NT2/D1 (cell line): ENCODE results near the gene KCND3.
A peak's percentile ranks its signal among the peaks of the same experiment; 100 is the strongest.

Source experiments
- DNase-seq: peaks from one replicate; pipeline ENCODE4 v3.0.0-alpha.2; 2011; ENCODE audit warnings: low read depth, low spot score
- H3K27me3 ChIP-seq: 2 replicates; pipeline ENCODE4 v1.6.0; 2011; ENCODE audit warnings: mild to moderate bottlenecking; ENCODE audit not compliant: insufficient read length, insufficient read depth
- H3K36me3 ChIP-seq: 2 replicates; pipeline ENCODE4 v1.6.1; 2011; ENCODE audit warnings: mild to moderate bottlenecking, low read length, mixed read lengths; ENCODE audit not compliant: insufficient read depth, insufficient read length
- H3K4me1 ChIP-seq: 2 replicates; pipeline ENCODE4 v1.5.1; 2011; ENCODE audit not compliant: insufficient read depth, insufficient read length
- H3K4me3 ChIP-seq: 2 replicates; pipeline ENCODE4 v1.5.1; 2011; ENCODE audit warnings: low read depth; ENCODE audit not compliant: insufficient read length
- H3K9ac ChIP-seq: 2 replicates; pipeline ENCODE4 v1.6.0; 2011; ENCODE audit warnings: low read depth; ENCODE audit not compliant: insufficient read length
- H3K9me3 ChIP-seq: 2 replicates; pipeline ENCODE4 v1.5.1; 2011; ENCODE audit warnings: mild to moderate bottlenecking, low read length; ENCODE audit not compliant: insufficient read depth
- SUZ12 ChIP-seq: IDR thresholded peaks from 2 replicates; pipeline ENCODE4 v1.6.1; 2011; ENCODE audit not compliant: insufficient read length, insufficient read depth; ENCODE audit errors: extremely low read depth
- YY1 ChIP-seq: IDR thresholded peaks from 2 replicates; pipeline ENCODE4 v1.6.1; 2011; ENCODE audit not compliant: insufficient read length, insufficient read depth
- ZNF274 ChIP-seq: IDR thresholded peaks from 2 replicates; pipeline ENCODE4 v1.6.1; 2011; ENCODE audit warnings: mild to moderate bottlenecking, low read depth, low read length

The KCND3 gene

GRCh38 chr1:111948209-111949171, 41.0 kb downstream of the KCND3 start:
- no peak overlapping the region for H3K9ac ChIP-seq
- H3K4me3 ChIP-seq: no peak overlapping the region
- no peaks in the 10 kb centered on the region for H3K36me3 ChIP-seq
- peaks cover 3% of the 10 kb centered on the region for H3K4me1 ChIP-seq
- no peaks in the 10 kb centered on the region for H3K27me3 ChIP-seq
- no peak for DNase-seq
- peaks cover 5% of the 10 kb centered on the region; the same call in 1 of the 2 replicates for H3K9me3 ChIP-seq
- TF ChIP-seq ZNF274: no peak
- TF ChIP-seq SUZ12: no peak
- TF ChIP-seq YY1: no peak

DNA sequence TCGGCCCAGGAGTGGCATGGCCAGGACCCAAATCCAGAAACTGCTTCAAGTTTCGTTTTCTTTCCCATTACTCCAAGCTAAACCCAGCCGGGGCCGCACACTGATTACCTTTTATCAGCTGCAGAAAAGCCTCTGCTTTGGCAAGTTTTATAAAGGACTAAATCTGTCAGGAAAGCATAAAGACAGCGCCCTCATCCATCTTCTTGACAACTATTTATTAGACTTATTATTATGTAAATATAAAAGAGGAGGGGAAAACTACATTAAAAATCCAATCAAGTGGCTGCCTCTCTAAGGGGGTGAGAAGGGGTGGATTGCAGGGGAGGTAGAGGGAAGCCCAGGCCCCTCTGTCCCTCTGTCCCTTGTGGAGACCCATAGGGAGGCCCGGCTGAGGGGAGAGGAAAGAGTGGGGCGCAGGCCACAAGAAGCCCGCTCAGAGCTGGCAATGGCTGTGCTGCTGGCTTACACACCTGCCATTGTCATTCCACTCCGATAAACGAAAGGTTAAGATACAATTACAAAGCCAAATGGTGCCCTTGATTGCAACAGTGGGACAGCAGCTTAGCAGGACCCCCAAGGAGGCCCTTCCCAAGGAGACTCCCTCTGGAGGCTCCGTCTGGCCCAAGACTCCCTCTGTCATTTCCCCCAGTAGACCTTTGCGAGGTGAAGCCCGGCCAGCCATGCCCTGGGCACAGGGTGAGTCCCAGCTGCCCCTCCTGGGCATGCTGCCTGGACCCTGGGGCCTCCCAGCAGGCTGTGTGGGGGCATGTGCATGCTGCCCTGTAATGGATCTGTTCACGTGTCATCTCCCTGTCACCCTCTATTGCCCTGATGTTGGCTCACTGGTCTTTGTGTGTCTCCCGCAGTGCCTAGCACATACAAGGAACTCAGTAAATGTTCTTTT, 45.4 kb downstream of the KCND3 start:
- H3K4me1 ChIP-seq: no peaks in the 10 kb centered on the region
- TF ChIP-seq YY1: no peak
- no peak for TF ChIP-seq ZNF274
- no peak for TF ChIP-seq SUZ12
- peaks cover 4% of the 10 kb centered on the region; the same call in 1 of the 2 replicates for H3K9me3 ChIP-seq
- no peak overlapping the region for H3K4me3 ChIP-seq
- DNase-seq: no peak
- no peak overlapping the region for H3K9ac ChIP-seq
- H3K27me3 ChIP-seq: no peaks in the 10 kb centered on the region
- no peaks in the 10 kb centered on the region for H3K36me3 ChIP-seq

GRCh38 chr1:111943066-111943465, 46.4 kb downstream of the KCND3 start:
- H3K36me3 ChIP-seq: no peaks in the 10 kb centered on the region
- H3K4me3 ChIP-seq: no peak overlapping the region
- H3K4me1 ChIP-seq: peaks cover 4% of the 10 kb centered on the region
- no peak for TF ChIP-seq YY1
- no peak for TF ChIP-seq ZNF274
- no peak for TF ChIP-seq SUZ12
- no peaks in the 10 kb centered on the region for H3K27me3 ChIP-seq
- no peaks in the 10 kb centered on the region for H3K9me3 ChIP-seq
- no peak for DNase-seq
- no peak overlapping the region for H3K9ac ChIP-seq

DNA sequence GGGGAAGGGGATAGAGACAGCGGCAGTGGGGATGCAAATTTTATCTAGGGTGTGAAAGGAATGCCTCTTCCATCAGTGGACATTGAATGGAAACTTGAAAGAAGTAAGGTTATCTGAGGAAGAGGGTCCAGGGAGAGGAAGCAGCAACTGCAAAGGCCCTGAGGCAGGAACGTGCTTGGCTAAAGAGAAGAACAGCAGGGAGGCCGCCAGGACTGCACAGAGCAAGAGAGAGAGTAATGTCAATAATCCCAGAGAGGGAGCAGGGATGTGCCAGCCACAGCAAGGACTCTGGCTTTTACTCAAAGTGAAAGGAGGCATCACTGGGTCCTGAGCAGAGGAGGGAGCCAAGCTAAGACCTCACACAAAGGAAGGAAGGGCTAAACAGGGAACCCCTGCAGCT, 50.9 kb downstream of the KCND3 start:
- H3K4me3 ChIP-seq: no peak overlapping the region
- H3K9ac ChIP-seq: no peak overlapping the region
- H3K9me3 ChIP-seq: no peaks in the 10 kb centered on the region
- H3K27me3 ChIP-seq: no peaks in the 10 kb centered on the region
- DNase-seq: no peak
- H3K4me1 ChIP-seq: peaks cover 13% of the 10 kb centered on the region
- H3K36me3 ChIP-seq: no peaks in the 10 kb centered on the region
- TF ChIP-seq YY1 (no peak), SUZ12 (no peak), ZNF274 (no peak)

DNA sequence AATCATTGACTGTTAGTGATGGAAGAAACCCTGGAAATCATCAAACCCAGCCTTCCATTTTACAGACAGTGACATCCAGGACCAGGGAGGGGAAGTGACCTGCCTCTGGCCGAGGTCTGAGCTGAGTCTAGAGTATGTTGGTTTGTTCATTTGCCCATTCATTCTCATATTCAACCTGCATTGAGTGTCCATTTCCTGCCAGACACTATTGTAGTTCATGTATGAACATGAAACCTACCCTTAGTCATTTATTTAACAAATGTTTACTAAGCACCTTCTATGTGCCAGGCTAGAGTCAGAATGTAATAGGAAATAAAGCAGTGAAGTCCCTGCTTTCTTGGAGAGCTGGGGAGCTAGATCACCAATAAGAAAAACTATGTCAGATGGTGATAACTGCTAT, 51.3 kb downstream of the KCND3 start:
- H3K36me3 ChIP-seq: no peaks in the 10 kb centered on the region
- no peaks in the 10 kb centered on the region for H3K27me3 ChIP-seq
- no peak overlapping the region for H3K4me3 ChIP-seq
- no peaks in the 10 kb centered on the region for H3K9me3 ChIP-seq
- TF ChIP-seq ZNF274 (no peak), YY1 (no peak), SUZ12 (no peak)
- H3K4me1 ChIP-seq: peaks cover 13% of the 10 kb centered on the region
- DNase-seq: no peak
- H3K9ac ChIP-seq: no peak overlapping the region

DNA sequence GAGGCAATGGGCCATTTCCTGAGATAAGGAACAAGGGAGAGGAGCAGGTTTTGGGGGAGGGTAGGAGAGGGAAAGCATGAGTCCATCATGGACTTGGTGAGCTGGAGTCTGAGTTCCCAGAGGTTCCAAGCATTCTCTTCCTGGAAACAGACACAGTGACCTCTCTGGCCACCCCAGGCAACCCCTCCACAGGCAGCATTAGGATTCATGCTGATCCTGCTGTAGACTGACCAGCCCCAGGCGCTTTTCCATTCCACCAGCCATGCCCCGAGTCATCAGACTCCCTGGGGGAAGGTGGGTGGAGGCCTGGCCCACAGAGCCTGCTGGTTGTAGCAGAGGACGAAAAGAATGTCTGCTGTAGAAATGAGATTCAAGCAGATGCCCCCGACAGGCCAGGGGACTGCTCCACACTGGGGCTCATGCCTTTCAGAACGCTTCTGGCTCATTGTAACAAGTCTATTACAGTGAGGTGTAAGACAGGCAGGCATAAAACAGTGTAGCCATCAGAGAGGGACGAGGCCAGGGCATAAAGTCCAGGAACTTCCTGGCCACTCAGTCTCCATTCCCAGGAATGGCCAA, 52.2 kb downstream of the KCND3 start:
- H3K27me3 ChIP-seq: no peaks in the 10 kb centered on the region
- DNase-seq: peak; percentile 23

More for the DNA sequence above, 52.2 kb downstream of the KCND3 start:
- H3K9me3 ChIP-seq: no peaks in the 10 kb centered on the region
- H3K4me3 ChIP-seq: no peak overlapping the region
- H3K9ac ChIP-seq: peak overlapping the region; percentile 11
- TF ChIP-seq SUZ12: no peak
- TF ChIP-seq YY1: no peak
- TF ChIP-seq ZNF274: no peak
- no peaks in the 10 kb centered on the region for H3K36me3 ChIP-seq
- H3K4me1 ChIP-seq: peaks cover 13% of the 10 kb centered on the region
